AG09319 (cell line): ENCODE measurements around the gene ZFYVE21.

ENCODE experiments used
- DNase-seq: peaks from one replicate; pipeline ENCODE4 v3.0.0-alpha.2; 2010; ENCODE audit warnings: low read depth; ENCODE audit errors: extremely low read depth
- TF ChIP-seq, protein P1 (sequence below): IDR thresholded peaks from 2 replicates; pipeline ENCODE4 v1.5.1; 2011; ENCODE audit warnings: low read depth, mild to moderate bottlenecking, inconsistent platforms, low read length, moderate library complexity

Gene ZFYVE21

DNA sequence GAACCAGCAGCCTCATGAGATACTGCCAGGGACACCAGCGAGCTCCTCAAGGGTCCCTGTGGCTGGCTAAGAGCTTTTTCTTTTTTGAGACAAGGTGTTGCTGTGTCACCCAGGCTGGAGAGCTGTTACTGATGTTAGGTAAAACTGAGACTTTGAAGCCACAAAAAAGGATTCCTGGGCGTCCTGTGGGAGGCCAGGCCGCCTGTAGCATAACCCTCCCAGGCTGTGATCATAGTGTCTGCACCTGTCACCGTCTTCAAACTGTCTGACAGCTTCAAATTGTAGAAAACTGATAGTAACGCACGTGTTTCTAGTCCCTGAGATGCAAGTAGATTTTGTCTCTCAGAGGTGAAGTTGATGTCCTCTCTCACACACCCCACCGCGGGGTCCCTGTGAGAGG is 4.1 kb downstream of the ZFYVE21 start:
- DNase-seq, result no peak
- TF ChIP-seq, protein P1, sequence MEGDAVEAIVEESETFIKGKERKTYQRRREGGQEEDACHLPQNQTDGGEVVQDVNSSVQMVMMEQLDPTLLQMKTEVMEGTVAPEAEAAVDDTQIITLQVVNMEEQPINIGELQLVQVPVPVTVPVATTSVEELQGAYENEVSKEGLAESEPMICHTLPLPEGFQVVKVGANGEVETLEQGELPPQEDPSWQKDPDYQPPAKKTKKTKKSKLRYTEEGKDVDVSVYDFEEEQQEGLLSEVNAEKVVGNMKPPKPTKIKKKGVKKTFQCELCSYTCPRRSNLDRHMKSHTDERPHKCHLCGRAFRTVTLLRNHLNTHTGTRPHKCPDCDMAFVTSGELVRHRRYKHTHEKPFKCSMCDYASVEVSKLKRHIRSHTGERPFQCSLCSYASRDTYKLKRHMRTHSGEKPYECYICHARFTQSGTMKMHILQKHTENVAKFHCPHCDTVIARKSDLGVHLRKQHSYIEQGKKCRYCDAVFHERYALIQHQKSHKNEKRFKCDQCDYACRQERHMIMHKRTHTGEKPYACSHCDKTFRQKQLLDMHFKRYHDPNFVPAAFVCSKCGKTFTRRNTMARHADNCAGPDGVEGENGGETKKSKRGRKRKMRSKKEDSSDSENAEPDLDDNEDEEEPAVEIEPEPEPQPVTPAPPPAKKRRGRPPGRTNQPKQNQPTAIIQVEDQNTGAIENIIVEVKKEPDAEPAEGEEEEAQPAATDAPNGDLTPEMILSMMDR, result no peak

- DNase-seq, result no peak
- TF ChIP-seq, protein P1, result no peak
Observed at GRCh38 chr14:103721334-103722120, 5.9 kb downstream of the ZFYVE21 start.

GRCh38 chr14:103723748-103724081 is 8.1 kb downstream of the ZFYVE21 start:
- no peak for DNase-seq
- TF ChIP-seq, protein P1, result no peak

- no peak for DNase-seq
- TF ChIP-seq, protein P1, result no peak
Observed at GRCh38 chr14:103724116-103724515, 8.5 kb downstream of the ZFYVE21 start.

DNA sequence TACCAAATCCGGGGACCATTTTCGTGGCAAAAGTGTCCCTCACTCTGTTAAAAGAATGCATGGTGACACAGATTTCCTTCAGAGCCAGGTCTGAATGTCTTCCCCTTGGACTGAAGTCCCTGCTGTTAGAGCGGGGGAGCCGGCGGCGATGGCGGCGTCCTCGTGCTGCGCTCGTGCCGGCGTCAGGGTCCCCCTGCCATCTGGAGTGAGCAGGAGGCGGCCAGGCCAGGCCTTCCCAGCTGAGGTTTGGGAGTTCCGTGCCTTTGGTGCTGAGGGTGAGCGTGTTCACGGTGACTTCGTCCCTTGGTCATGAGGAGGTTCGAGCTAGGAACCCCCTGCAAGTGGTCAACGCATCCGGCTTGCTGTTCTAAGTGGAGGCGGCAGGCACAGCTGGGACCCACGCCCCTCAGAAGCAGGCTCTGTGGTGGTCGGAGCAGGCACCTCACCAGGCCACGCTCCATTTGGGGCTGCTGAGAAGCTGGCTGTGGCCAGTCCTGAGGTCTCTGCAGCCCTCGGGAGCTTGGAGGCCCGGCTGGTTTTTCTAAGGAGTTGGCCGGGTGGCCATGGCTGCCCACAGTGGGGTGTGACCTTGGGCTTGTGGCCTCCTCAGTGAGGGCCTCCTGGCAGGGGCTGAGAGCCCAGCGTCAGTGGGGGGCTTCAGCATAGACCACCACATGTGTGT is 9.5 kb downstream of the ZFYVE21 start:
- TF ChIP-seq, protein P1, result no peak
- no peak for DNase-seq

GRCh38 chr14:103725739-103726395 is 10.3 kb downstream of the ZFYVE21 start:
- no peak for DNase-seq
- TF ChIP-seq, protein P1, result no peak

GRCh38 chr14:103726474-103726873 is 10.9 kb downstream of the ZFYVE21 start:
- TF ChIP-seq, protein P1, result no peak

More at GRCh38 chr14:103726474-103726873, 10.9 kb downstream of the ZFYVE21 start:
- no peak for DNase-seq
